ENCODE measurements around the gene LAMTOR2.
A peak's percentile ranks its signal among the peaks of the same experiment; 100 is the strongest.

LAMTOR2 gene

DNA sequence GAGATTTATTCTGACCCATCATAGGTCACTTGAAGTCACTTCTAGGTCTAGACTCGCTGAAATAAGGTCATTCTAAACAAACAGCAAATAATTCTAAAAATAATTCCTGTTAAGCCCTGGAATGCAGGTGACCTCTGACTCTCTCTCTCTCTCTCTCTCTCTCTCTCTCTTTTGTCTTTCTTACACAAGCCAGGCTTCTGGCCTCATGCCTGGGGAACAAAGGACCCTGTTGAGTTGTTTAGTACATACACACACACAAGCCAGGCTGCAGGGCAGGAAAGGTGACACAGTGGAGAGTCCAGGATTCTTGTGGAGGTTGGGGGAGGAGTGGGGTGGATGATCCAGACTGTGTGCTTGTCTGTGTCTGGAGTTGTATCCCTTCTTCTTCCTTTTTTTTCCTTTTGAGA lies 31.7 kb downstream of the LAMTOR2 start:
- H3K4me3 ChIP-seq (ENCODE audit: low read depth in 1 of 2, low read length in 1 of 2) = no peak overlapping the region
- no peaks in the 10 kb centered on the region for H3K9me3 ChIP-seq
- H3K4me1 ChIP-seq (ENCODE audit: control insufficient read depth in 1 of 2, insufficient read depth in 1 of 2, low read depth in 1 of 2, low read length in 1 of 2) = peaks cover 7 to 25% of the 10 kb centered on the region in 2 experiments
- no peak overlapping the region for H3K27ac ChIP-seq
- H3K27me3 ChIP-seq = peaks cover 64% of the 10 kb centered on the region
- TF ChIP-seq CTCF (IDR thresholded peaks at IDR 0.05) = no peak
- no peaks in the 10 kb centered on the region for H3K36me3 ChIP-seq

GRCh38 chr1:156089704-156090103 lies 35.1 kb downstream of the LAMTOR2 start:
- no peak overlapping the region for H3K4me3 ChIP-seq (ENCODE audit: low read depth in 1 of 2, low read length in 1 of 2)
- H3K36me3 ChIP-seq = no peaks in the 10 kb centered on the region
- peaks cover 0 to 10% of the 10 kb centered on the region in 2 experiments for H3K4me1 ChIP-seq (ENCODE audit: control insufficient read depth in 1 of 2, insufficient read depth in 1 of 2, low read depth in 1 of 2, low read length in 1 of 2)
- TF ChIP-seq CTCF (IDR thresholded peaks at IDR 0.05) = no peak
- peaks cover 44% of the 10 kb centered on the region for H3K27me3 ChIP-seq
- H3K27ac ChIP-seq = no peak overlapping the region
- H3K9me3 ChIP-seq = no peaks in the 10 kb centered on the region

- Histone ChIP-seq H3K27ac (no peak overlapping the region), H3K36me3 (no peaks in the 10 kb centered on the region), H3K4me3 (ENCODE audit: low read depth in 1 of 2, low read length in 1 of 2) (no peak overlapping the region), H3K9me3 (no peaks in the 10 kb centered on the region), H3K27me3 (peaks cover 44% of the 10 kb centered on the region), H3K4me1 (ENCODE audit: control insufficient read depth in 1 of 2, insufficient read depth in 1 of 2, low read depth in 1 of 2, low read length in 1 of 2) (peaks cover 0 to 10% of the 10 kb centered on the region in 2 experiments)
- TF ChIP-seq CTCF (IDR thresholded peaks at IDR 0.05) = no peak
Observed at GRCh38 chr1:156090138-156090839, 35.7 kb downstream of the LAMTOR2 start.

DNA sequence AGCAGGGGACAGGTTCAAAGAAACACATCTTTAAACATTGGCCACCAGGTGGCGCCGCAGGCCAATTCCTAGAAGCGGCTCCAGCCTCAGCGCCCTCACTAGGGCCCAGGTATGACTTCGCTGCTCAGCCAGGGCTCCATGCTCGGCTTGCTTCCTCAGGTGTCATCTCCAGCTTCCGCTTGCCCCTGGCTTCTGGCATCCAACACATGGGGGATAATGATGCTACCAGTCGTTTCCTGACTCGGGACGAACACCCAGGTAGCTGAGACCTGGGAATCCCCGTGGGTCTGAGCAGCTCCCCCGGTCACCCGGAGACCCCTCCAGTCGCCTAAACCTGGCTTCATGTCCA lies 36.2 kb downstream of the LAMTOR2 start:
- H3K27me3 ChIP-seq = peaks cover 44% of the 10 kb centered on the region
- H3K36me3 ChIP-seq = no peaks in the 10 kb centered on the region
- peak; percentile 66 for TF ChIP-seq CTCF (IDR thresholded peaks at IDR 0.05)
- no peaks in the 10 kb centered on the region for H3K9me3 ChIP-seq
- H3K27ac ChIP-seq = no peak overlapping the region
- H3K4me3 ChIP-seq (ENCODE audit: low read depth in 1 of 2, low read length in 1 of 2) = no peak overlapping the region
- peaks cover 0 to 10% of the 10 kb centered on the region in 2 experiments for H3K4me1 ChIP-seq (ENCODE audit: control insufficient read depth in 1 of 2, insufficient read depth in 1 of 2, low read depth in 1 of 2, low read length in 1 of 2)

GRCh38 chr1:156091610-156092009 lies 37.0 kb downstream of the LAMTOR2 start:
- Histone ChIP-seq H3K4me3 (ENCODE audit: low read depth in 1 of 2, low read length in 1 of 2) (no peak overlapping the region), H3K4me1 (ENCODE audit: control insufficient read depth in 1 of 2, insufficient read depth in 1 of 2, low read depth in 1 of 2, low read length in 1 of 2) (peaks cover 4 to 12% of the 10 kb centered on the region in 2 experiments), H3K9me3 (no peaks in the 10 kb centered on the region), H3K27ac (no peak overlapping the region), H3K36me3 (no peaks in the 10 kb centered on the region), H3K27me3 (peaks cover 37% of the 10 kb centered on the region)
- no peak for TF ChIP-seq CTCF (IDR thresholded peaks at IDR 0.05)

Data from neutrophil (primary cell).